Neural progenitor cell (in vitro differentiated cells): ENCODE measurements around the gene MRC2.

Experiments used
- CTCF ChIP-seq: fragments of 200-600 bp; sonication (generic); IDR thresholded peaks from 2 replicates; pipeline ENCODE4 v1.5.1; 2017; ENCODE audit warnings: antibody characterized with exemption, mild to moderate bottlenecking
- EZH2 ChIP-seq: fragments of 200-600 bp; sonication (generic); IDR thresholded peaks from 2 replicates; pipeline ENCODE4 v1.6.1; 2017; ENCODE audit warnings: antibody characterized with exemption, mild to moderate bottlenecking, moderate library complexity

- TF ChIP-seq CTCF: no peak
- no peak for TF ChIP-seq EZH2
Observed at GRCh38 chr17:62628831-62629555, 1.5 kb downstream of the MRC2 start.
